ENCODE data around the gene CFAP20DC.

The CFAP20DC gene

DNA sequence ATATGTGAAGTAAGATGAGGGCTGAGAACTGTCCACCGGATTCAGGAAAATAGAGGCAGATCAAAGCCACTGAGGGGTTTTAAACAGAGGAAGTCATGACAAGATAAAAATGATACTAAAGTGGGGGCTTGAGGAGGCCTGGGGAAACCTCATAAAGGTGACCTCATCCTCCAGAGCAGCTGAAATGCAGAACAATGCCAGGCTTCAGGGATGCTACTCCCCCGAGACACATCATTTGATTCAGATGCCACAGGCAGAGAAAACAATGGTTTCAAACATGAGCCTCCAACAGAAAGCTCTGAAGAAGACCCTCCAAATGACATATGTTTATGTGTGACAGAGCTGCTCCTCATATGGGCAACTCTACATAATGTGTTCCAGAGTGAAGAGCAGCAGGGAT is 6.4 kb downstream of the CFAP20DC start:
- no peak overlapping the region for H3K27ac ChIP-seq (ENCODE audit: low read depth in 2 of 2, low read length in 2 of 2)
- H3K27me3 ChIP-seq (ENCODE audit: control insufficient read depth in 2 of 2, insufficient read depth in 2 of 2, low read length in 2 of 2) = no peaks in the 10 kb centered on the region
- H3K36me3 ChIP-seq (ENCODE audit: control insufficient read depth in 2 of 2, insufficient read depth in 2 of 2, low read length in 2 of 2) = no peaks in the 10 kb centered on the region
- H3K9me3 ChIP-seq (ENCODE audit: control insufficient read depth in 2 of 2, low read length in 2 of 2) = no peaks in the 10 kb centered on the region
- H3K4me3 ChIP-seq (ENCODE audit: low read length in 2 of 2) = no peak overlapping the region
- no peaks in the 10 kb centered on the region for H3K4me1 ChIP-seq (ENCODE audit: control insufficient read depth in 2 of 2, insufficient read depth in 2 of 2, low read length in 2 of 2)
- no peak overlapping the region for H3K9ac ChIP-seq (ENCODE audit: low read depth in 1 of 2, low read length in 2 of 2)

- Histone ChIP-seq H3K27me3 (ENCODE audit: control insufficient read depth in 2 of 2, insufficient read depth in 2 of 2, low read length in 2 of 2) (no peaks in the 10 kb centered on the region), H3K27ac (ENCODE audit: low read depth in 2 of 2, low read length in 2 of 2) (no peak overlapping the region), H3K4me1 (ENCODE audit: control insufficient read depth in 2 of 2, insufficient read depth in 2 of 2, low read length in 2 of 2) (no peaks in the 10 kb centered on the region), H3K9me3 (ENCODE audit: control insufficient read depth in 2 of 2, low read length in 2 of 2) (no peaks in the 10 kb centered on the region), H3K9ac (ENCODE audit: low read depth in 1 of 2, low read length in 2 of 2) (no peak overlapping the region), H3K36me3 (ENCODE audit: control insufficient read depth in 2 of 2, insufficient read depth in 2 of 2, low read length in 2 of 2) (no peaks in the 10 kb centered on the region), H3K4me3 (ENCODE audit: low read length in 2 of 2) (no peak overlapping the region)
Observed at GRCh38 chr3:59040902-59041301, 8.9 kb downstream of the CFAP20DC start.

- no peak overlapping the region for H3K27ac ChIP-seq (ENCODE audit: low read depth in 2 of 2, low read length in 2 of 2)
- no peaks in the 10 kb centered on the region for H3K36me3 ChIP-seq (ENCODE audit: control insufficient read depth in 2 of 2, insufficient read depth in 2 of 2, low read length in 2 of 2)
- H3K27me3 ChIP-seq (ENCODE audit: control insufficient read depth in 2 of 2, insufficient read depth in 2 of 2, low read length in 2 of 2) = no peaks in the 10 kb centered on the region
- no peaks in the 10 kb centered on the region for H3K4me1 ChIP-seq (ENCODE audit: control insufficient read depth in 2 of 2, insufficient read depth in 2 of 2, low read length in 2 of 2)
- H3K4me3 ChIP-seq (ENCODE audit: low read length in 2 of 2) = no peak overlapping the region
- H3K9ac ChIP-seq (ENCODE audit: low read depth in 1 of 2, low read length in 2 of 2) = no peak overlapping the region
- no peaks in the 10 kb centered on the region for H3K9me3 ChIP-seq (ENCODE audit: control insufficient read depth in 2 of 2, low read length in 2 of 2)
Observed at GRCh38 chr3:59027607-59028006, 22.2 kb downstream of the CFAP20DC start.

GRCh38 chr3:59023612-59024011 is 26.2 kb downstream of the CFAP20DC start:
- no peaks in the 10 kb centered on the region for H3K27me3 ChIP-seq (ENCODE audit: control insufficient read depth in 2 of 2, insufficient read depth in 2 of 2, low read length in 2 of 2)
- no peaks in the 10 kb centered on the region for H3K4me1 ChIP-seq (ENCODE audit: control insufficient read depth in 2 of 2, insufficient read depth in 2 of 2, low read length in 2 of 2)
- H3K4me3 ChIP-seq (ENCODE audit: low read length in 2 of 2) = no peak overlapping the region
- H3K9me3 ChIP-seq (ENCODE audit: control insufficient read depth in 2 of 2, low read length in 2 of 2) = no peaks in the 10 kb centered on the region
- H3K27ac ChIP-seq (ENCODE audit: low read depth in 2 of 2, low read length in 2 of 2) = no peak overlapping the region
- no peak overlapping the region for H3K9ac ChIP-seq (ENCODE audit: low read depth in 1 of 2, low read length in 2 of 2)
- H3K36me3 ChIP-seq (ENCODE audit: control insufficient read depth in 2 of 2, insufficient read depth in 2 of 2, low read length in 2 of 2) = no peaks in the 10 kb centered on the region

- no peaks in the 10 kb centered on the region for H3K9me3 ChIP-seq (ENCODE audit: control insufficient read depth in 2 of 2, low read length in 2 of 2)
- no peaks in the 10 kb centered on the region for H3K27me3 ChIP-seq (ENCODE audit: control insufficient read depth in 2 of 2, insufficient read depth in 2 of 2, low read length in 2 of 2)
- H3K4me1 ChIP-seq (ENCODE audit: control insufficient read depth in 2 of 2, insufficient read depth in 2 of 2, low read length in 2 of 2) = no peaks in the 10 kb centered on the region
- H3K27ac ChIP-seq (ENCODE audit: low read depth in 2 of 2, low read length in 2 of 2) = no peak overlapping the region
- H3K9ac ChIP-seq (ENCODE audit: low read depth in 1 of 2, low read length in 2 of 2) = no peak overlapping the region
- H3K36me3 ChIP-seq (ENCODE audit: control insufficient read depth in 2 of 2, insufficient read depth in 2 of 2, low read length in 2 of 2) = no peaks in the 10 kb centered on the region
- H3K4me3 ChIP-seq (ENCODE audit: low read length in 2 of 2) = no peak overlapping the region
Observed at GRCh38 chr3:59017617-59017984, 32.2 kb downstream of the CFAP20DC start.

DNA sequence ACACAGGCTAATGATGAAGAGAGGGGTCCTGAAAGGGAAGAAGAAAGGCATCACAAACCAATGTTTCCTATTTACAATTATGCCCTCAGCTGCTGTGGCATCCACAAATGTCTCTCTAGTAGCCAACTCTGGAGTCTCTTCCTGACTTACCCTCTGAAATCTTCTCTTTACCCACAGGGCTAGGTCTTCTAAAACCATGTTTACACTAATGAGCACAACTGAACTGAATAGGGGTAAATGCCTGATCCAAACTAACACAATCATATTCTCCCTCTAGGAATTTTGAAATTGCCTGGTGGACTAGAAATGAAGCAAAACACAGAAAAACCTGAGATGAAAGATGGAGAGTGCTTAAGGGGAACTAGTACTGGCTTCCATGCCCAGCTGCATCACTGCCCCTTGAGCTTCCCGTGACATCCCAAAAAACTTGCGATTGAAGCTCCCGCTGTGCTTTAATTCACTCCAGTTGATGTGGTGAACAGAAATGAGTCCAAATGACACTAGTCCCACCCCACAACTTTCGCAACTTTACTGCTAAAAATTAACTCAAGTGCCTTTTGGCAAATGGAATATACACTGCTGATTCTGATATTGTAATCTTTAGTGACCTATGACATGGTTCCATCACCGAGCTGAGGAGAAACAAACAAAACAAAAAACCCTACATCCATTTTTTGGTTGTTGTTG is 32.8 kb downstream of the CFAP20DC start:
- Histone ChIP-seq H3K9ac (ENCODE audit: low read depth in 1 of 2, low read length in 2 of 2) (no peak overlapping the region), H3K4me1 (ENCODE audit: control insufficient read depth in 2 of 2, insufficient read depth in 2 of 2, low read length in 2 of 2) (no peaks in the 10 kb centered on the region), H3K36me3 (ENCODE audit: control insufficient read depth in 2 of 2, insufficient read depth in 2 of 2, low read length in 2 of 2) (no peaks in the 10 kb centered on the region), H3K9me3 (ENCODE audit: control insufficient read depth in 2 of 2, low read length in 2 of 2) (no peaks in the 10 kb centered on the region), H3K4me3 (ENCODE audit: low read length in 2 of 2) (no peak overlapping the region), H3K27ac (ENCODE audit: low read depth in 2 of 2, low read length in 2 of 2) (no peak overlapping the region), H3K27me3 (ENCODE audit: control insufficient read depth in 2 of 2, insufficient read depth in 2 of 2, low read length in 2 of 2) (no peaks in the 10 kb centered on the region)

GRCh38 chr3:59013611-59014010 is 36.2 kb downstream of the CFAP20DC start:
- no peaks in the 10 kb centered on the region for H3K27me3 ChIP-seq (ENCODE audit: control insufficient read depth in 2 of 2, insufficient read depth in 2 of 2, low read length in 2 of 2)
- no peak overlapping the region for H3K27ac ChIP-seq (ENCODE audit: low read depth in 2 of 2, low read length in 2 of 2)
- H3K9ac ChIP-seq (ENCODE audit: low read depth in 1 of 2, low read length in 2 of 2) = no peak overlapping the region
- no peak overlapping the region for H3K4me3 ChIP-seq (ENCODE audit: low read length in 2 of 2)
- H3K9me3 ChIP-seq (ENCODE audit: control insufficient read depth in 2 of 2, low read length in 2 of 2) = no peaks in the 10 kb centered on the region
- H3K36me3 ChIP-seq (ENCODE audit: control insufficient read depth in 2 of 2, insufficient read depth in 2 of 2, low read length in 2 of 2) = no peaks in the 10 kb centered on the region
- H3K4me1 ChIP-seq (ENCODE audit: control insufficient read depth in 2 of 2, insufficient read depth in 2 of 2, low read length in 2 of 2) = no peaks in the 10 kb centered on the region

DNA sequence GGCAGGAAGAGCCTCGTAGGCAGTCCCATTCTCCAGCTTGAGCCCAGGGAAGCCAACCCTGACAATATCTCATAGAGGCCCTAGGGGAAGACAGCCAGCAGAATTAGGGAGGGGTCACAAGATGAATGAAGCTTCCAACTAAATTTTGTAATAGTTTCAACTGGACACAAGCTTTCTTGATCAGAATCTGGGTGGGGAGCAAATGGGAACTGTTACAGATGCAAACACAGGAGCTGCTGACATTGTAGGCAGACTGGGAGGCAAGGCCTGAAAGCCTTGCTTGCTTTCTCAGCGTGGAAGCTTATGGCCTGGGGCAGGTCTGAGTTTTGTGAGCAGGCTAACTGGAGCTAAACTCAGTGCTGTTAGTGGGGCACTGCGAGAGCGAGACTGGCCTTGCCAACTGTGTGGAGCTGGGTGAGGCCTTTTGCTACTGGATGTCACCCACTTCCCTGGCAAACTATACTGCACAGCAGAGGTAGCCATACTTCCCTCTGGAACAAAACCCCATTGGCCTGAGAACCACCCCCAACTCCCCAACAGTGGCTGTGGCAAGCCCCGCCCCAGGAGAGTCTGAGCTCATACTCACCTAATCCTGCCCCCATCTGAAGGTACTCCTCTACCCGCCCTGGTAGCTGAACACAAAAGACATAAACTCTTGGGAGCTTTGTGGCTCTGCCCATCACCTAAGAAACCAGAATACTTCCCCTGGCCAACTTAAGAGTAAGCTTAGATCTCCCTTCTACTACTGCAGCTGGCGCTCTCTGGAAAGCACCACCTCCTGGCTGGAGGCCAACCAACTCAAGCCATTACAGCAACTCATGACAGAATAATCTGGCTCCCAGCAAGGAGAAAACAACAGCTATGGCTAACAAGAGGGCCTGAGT is 42.9 kb downstream of the CFAP20DC start:
- Histone ChIP-seq H3K4me1 (ENCODE audit: control insufficient read depth in 2 of 2, insufficient read depth in 2 of 2, low read length in 2 of 2) (no peaks in the 10 kb centered on the region), H3K27ac (ENCODE audit: low read depth in 2 of 2, low read length in 2 of 2) (no peak overlapping the region), H3K9ac (ENCODE audit: low read depth in 1 of 2, low read length in 2 of 2) (no peak overlapping the region), H3K36me3 (ENCODE audit: control insufficient read depth in 2 of 2, insufficient read depth in 2 of 2, low read length in 2 of 2) (no peaks in the 10 kb centered on the region), H3K9me3 (ENCODE audit: control insufficient read depth in 2 of 2, low read length in 2 of 2) (no peaks in the 10 kb centered on the region), H3K27me3 (ENCODE audit: control insufficient read depth in 2 of 2, insufficient read depth in 2 of 2, low read length in 2 of 2) (no peaks in the 10 kb centered on the region), H3K4me3 (ENCODE audit: low read length in 2 of 2) (no peak overlapping the region)

- Histone ChIP-seq H3K4me3 (ENCODE audit: low read length in 2 of 2) (no peak overlapping the region), H3K36me3 (ENCODE audit: control insufficient read depth in 2 of 2, insufficient read depth in 2 of 2, low read length in 2 of 2) (no peaks in the 10 kb centered on the region), H3K27ac (ENCODE audit: low read depth in 2 of 2, low read length in 2 of 2) (no peak overlapping the region), H3K4me1 (ENCODE audit: control insufficient read depth in 2 of 2, insufficient read depth in 2 of 2, low read length in 2 of 2) (no peaks in the 10 kb centered on the region), H3K9ac (ENCODE audit: low read depth in 1 of 2, low read length in 2 of 2) (no peak overlapping the region), H3K9me3 (ENCODE audit: control insufficient read depth in 2 of 2, low read length in 2 of 2) (no peaks in the 10 kb centered on the region), H3K27me3 (ENCODE audit: control insufficient read depth in 2 of 2, insufficient read depth in 2 of 2, low read length in 2 of 2) (no peaks in the 10 kb centered on the region)
Observed at GRCh38 chr3:59001675-59002074, 48.1 kb downstream of the CFAP20DC start.

DNA sequence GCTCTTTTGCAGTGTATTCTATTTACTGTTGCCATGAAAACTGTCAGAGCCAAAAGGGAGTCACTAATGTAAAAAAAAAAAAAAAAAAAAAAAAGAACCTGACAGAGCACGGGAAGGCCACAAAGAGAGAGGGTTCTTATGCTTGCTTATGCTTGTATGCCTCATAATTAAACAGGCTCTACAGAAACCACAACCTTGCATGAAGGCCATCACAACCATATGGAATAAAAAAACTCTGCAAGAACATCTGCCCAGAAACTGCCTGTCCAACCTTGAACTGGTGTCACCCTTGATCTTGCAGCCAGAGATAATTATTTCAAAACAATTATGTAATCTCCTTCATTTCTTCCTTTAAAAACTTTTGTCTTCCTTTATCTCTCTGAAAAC is 50.1 kb downstream of the CFAP20DC start:
- no peaks in the 10 kb centered on the region for H3K4me1 ChIP-seq (ENCODE audit: control insufficient read depth in 2 of 2, insufficient read depth in 2 of 2, low read length in 2 of 2)
- H3K27ac ChIP-seq (ENCODE audit: low read depth in 2 of 2, low read length in 2 of 2) = no peak overlapping the region
- H3K27me3 ChIP-seq (ENCODE audit: control insufficient read depth in 2 of 2, insufficient read depth in 2 of 2, low read length in 2 of 2) = no peaks in the 10 kb centered on the region
- H3K36me3 ChIP-seq (ENCODE audit: control insufficient read depth in 2 of 2, insufficient read depth in 2 of 2, low read length in 2 of 2) = no peaks in the 10 kb centered on the region
- H3K4me3 ChIP-seq (ENCODE audit: low read length in 2 of 2) = no peak overlapping the region
- H3K9me3 ChIP-seq (ENCODE audit: control insufficient read depth in 2 of 2, low read length in 2 of 2) = no peaks in the 10 kb centered on the region
- H3K9ac ChIP-seq (ENCODE audit: low read depth in 1 of 2, low read length in 2 of 2) = no peak overlapping the region
